DMS153 (cell line): ENCODE results near the gene KRTAP2-1.
"Not testable (repeated sequence)": the region's sequence is repeated elsewhere in the genome, so short reads cannot be mapped to it uniquely, and the experiment has no call there.

ENCODE experiments used
- DNase-seq: peaks from one replicate; lab custom pipeline; 2025; lab: John Stamatoyannopoulos, UW

KRTAP2-1 gene

GRCh38 chr17:41012326-41013120 lies 34.6 kb downstream of the KRTAP2-1 start:
- no peak for DNase-seq

- DNase-seq = no peak
Measured at GRCh38 chr17:41010441-41010840, 36.7 kb downstream of the KRTAP2-1 start.

GRCh38 chr17:41009936-41010335 lies 37.2 kb downstream of the KRTAP2-1 start:
- no peak for DNase-seq

- no peak for DNase-seq
Measured at GRCh38 chr17:41009301-41009760, 37.8 kb downstream of the KRTAP2-1 start.

- DNase-seq = peak; percentile 33
Measured at GRCh38 chr17:41008811-41009210, 38.3 kb downstream of the KRTAP2-1 start, which contains the start of gene KRTAP3-1. Gene KRTAP3-1 (minus strand): TSS chr17:41009128. CDS start chr17:41009074, 54 bp downstream.

GRCh38 chr17:41004397-41004796 lies 42.7 kb downstream of the KRTAP2-1 start:
- peak; percentile 44 for DNase-seq

GRCh38 chr17:41003926-41004325 lies 43.2 kb downstream of the KRTAP2-1 start:
- no peak for DNase-seq

- no peak for DNase-seq
Measured at GRCh38 chr17:41002814-41003213, 44.3 kb downstream of the KRTAP2-1 start.

GRCh38 chr17:41001795-41002194 lies 45.3 kb downstream of the KRTAP2-1 start:
- no peak for DNase-seq

- not testable (repeated sequence) for DNase-seq
Measured at GRCh38 chr17:40999563-40999962, 47.6 kb downstream of the KRTAP2-1 start, which contains the start of gene KRTAP3-2. Gene KRTAP3-2 (minus strand): TSS chr17:40999906. CDS start chr17:40999853, 53 bp downstream.

GRCh38 chr17:40997361-40997760 lies 49.8 kb downstream of the KRTAP2-1 start:
- DNase-seq = no peak

GRCh38 chr17:40996829-40997228 lies 50.3 kb downstream of the KRTAP2-1 start:
- no peak for DNase-seq
